Esophagus mucosa (tissue), 1 donor: ENCODE data around the gene CD46. TPM values are rescaled to one million over a fixed set of nuclear protein-coding genes. Genes with fewer than 3 reads are reported as not detected.
A peak's percentile ranks its signal among the peaks of the same experiment; 100 is the strongest.

ENCODE experiments used
- ATAC-seq: fragments of 200-7000 bp; cut with Tn5 transposase; one replicate; pipeline ENCODE4 v1.9.1; 2020
- total RNA-seq: library from RNA; stranded (reverse); gene quantifications from one replicate; pipeline ENCODE4 v1.2.4, GENCODE V29; 2023
- donor health status: DM: yes; HTN: yes; CAD: no.

The CD46 gene
- total RNA-seq, 1 donor from 2014 or later = 136 TPM

DNA sequence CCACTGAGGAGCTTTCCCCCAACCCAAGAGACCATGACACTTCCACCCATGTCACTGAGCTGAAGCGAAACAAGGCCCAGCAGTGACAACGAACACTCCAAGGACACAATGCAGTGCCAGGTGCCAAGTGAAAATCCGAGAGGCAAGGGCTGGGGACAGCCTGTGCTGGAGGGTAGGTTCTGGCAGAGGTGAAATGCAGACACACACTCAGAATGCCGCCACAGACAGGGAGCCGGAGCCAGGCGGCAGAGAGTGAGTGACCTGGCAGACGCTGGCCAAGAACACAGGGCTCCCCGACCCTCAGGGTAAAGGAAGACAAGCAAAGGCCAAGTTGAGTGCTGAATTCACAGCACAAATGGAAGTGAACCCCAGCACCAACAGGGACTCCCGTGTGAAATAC, 78.9 kb downstream of the CD46 start:
- no peak for ATAC-seq

DNA sequence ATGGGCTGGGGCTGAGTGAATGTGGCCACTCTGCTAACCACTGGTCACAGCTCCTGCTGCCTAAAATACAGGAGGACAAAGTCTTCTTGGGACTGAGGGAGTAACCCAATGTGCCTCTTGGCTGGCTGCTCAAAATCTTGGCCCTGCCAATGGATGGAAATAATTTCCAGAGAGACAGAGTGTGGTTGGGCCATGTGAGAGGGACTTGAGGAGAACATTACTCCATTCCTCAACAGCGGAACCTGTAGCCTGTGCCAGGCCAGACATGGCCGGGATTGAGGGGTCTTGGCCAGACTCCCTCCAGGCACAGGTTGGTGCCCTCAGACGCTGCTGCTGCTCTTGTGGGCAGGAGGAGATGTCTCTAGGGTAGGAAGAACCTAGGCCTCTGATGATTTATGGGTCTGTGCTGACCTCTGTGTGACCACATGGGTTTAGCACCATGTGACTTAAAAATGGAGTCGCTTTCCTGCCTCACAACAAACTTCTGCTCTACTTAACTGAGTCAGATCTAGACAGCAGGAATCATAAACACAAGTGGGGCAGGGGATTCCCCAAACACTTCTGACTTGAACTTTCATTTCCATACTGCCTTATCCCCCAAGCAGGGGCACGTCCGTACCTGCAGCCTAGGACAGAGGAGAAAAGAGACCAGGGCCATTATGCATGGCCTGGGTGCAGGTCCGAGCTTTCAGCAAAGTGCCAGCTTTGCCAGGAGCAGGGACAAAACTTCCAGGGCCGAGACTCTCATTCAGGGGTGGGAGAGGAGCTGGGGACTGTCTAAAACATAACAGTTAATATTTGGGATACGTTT, 79.9 kb downstream of the CD46 start:
- ATAC-seq = peak; percentile 44

DNA sequence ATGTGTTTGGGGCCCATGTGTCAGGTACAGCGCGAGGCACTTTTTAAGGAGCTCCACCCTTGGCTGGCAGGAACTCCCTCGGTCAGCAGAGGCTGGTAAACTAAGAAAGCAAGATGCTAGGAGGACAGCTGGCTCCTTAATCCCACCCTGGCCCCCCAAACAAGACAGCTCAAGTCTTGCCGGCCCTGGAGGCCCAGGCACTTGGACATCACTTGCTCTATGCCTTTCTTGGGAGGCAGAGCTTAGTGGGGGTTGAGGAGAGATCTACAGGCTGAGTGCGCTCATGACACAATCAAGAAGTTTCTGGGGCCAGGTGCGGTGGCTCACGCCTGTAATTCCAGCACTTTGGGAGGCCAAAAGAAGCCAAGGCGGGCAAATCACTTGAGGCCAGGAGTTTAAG, 80.9 kb downstream of the CD46 start:
- no peak for ATAC-seq

DNA sequence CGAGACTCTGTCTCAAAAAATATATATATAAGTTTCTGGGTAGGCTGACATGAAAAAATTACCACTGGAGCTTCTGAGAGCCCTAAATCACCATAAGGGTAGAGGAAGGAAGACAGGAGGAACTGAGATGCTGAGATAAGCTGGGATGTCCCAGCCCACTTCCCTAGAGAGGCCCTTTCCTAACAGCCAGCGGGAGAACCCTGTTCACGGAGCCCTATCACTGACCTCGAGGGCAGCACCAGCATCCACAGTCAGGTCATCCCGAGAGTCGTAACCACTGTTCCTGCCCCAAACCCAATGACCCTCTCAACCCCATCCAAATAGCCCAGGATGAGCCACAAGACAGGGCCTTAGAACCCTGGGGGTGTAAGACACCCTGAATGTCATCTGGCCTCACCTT, 81.5 kb downstream of the CD46 start:
- ATAC-seq = no peak

DNA sequence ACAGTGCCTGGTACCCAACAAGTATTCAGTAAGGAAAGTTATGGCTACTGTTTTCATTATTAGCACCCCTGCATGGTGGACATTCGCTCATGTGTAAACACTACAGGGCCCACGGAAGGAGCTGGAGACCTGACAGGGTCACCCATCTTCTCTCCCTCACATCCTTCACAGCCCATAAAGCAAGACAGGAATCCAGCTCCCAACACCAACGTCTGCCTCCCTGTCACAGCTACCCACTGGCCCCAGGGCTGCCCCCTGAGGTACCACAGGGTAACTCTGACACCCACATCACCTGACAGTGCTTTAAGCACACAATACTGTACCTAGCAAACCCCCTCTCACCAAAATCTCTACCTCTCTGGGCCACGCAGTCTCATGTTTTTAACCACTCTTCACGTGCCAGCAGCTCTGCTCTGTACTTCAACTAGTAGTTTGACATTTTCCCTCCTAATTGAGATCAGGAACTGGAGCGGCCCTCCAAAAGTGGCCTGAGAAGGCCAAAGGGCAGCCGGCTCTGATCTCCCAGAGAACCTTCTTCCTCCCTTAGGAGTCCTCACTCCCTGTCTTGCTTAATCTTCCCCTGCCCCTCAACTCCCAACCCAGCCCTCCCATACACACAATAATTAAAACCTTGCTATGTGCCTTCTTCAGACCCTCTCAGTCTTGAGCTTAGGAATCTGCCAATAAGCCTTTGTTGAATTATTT, 82.3 kb downstream of the CD46 start:
- ATAC-seq = no peak

DNA sequence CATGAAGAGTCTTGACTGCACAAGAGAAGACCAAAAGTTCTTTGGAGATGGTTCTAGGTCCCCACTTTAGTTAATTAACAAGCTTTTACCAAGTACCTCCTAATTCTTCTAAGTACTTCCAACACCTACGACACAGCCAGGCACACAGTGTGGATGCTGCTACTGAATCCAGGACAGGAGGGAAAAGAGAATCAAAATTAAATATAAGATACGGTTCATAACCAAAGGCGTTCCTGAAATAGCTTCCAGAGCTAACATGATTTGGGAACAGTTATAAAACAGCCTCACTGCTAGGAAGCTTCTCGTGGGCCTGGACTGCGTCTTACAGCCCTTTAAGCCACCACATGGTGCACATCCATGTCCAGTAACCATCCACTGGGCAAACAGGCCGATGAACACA, 84.1 kb downstream of the CD46 start:
- no peak for ATAC-seq

DNA sequence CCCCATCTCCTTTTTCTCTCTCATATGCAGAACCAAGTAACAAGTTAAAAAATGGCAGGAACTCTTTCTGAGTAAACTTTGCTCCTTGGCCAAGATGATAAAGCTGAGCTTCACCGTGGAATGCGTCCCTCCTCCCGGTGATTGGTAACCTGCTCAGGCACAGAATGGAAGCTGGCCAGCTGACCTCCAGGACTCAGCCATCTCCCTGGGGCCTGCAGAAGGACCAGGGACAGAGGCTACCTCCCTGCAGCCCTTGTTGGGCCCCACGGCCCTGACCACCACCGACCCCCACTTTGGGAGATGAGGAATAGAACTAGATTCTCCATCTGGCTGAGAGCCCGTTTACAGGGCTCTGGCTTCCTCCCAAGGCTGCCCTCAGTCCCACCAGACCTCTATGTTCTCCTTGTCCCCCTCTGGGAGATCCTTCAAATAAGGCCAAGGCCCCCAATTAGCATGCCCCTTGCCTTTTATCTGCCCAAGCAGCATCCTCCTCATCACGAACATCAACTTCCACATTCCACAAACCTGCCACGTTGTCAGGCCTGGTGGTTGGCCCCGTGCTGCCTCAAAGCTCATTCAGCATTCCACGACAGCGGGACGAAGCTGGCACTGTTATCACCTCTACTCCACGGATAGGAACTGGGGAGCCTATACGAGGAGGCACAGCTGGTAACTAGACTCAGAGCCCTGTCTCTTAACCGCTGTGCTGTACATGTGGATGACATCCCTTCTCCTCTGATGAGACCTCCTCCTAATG, 84.9 kb downstream of the CD46 start:
- no peak for ATAC-seq

DNA sequence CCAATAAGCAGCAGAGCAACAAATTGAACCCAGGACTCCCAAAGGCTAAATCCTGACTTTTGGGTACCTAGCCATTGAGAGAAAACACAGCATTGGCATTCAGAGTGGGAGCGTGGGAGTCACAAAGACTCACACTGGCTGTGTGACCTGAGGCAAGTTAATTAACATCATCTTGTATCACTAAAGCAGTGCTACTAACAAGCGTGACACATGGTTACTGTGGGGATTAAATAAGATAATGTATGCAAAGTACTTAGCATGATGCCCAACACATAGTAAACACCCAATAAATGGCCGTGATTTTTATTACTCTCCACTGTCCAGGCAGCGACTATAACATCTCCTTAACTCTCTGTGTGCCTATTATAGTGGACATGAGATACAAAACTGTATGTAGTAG, 85.8 kb downstream of the CD46 start:
- ATAC-seq = no peak

DNA sequence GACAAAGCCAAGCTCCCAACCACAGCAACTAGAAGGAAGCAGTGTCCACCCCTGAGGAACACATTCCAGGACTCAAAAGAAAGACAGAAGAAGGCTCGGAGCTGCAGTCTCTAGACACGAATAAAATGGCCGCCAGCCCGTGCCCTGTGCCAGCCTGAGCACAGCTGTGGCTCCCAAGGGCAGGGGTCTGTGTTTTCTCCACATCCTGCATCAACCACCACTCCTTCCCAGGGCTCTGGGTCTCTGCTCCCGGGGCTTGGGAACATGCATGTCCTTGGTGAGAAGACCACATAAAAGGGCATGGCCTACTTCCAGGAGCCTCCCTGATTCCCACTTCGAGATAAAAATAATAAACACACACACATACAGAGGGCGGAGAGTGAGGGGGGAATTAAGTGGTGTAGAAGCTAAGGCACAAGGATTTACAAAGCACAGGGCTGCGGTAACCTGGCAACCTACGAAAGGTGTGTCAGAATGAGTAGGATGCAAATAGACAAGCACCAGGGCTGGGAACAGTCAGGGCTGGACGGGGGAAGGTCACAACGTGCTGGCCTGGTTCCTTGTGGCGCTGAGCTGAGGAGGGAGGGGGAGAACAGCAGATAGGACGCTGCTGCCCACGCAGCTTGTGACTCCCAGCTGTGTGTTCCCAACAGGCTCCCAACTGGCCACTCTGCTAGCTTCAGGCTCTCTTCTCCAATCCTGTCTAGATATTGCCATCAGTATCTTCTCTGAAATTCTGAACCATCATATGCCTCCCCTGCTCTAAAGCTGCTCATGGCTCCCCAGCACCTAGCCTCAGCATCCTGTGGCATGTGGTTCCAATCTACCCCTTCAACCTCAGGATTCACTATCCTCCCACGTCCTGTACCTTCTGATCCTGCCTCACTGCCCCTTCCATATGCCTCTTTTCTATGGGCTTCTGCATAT, 86.6 kb downstream of the CD46 start:
- peak; percentile 83 for ATAC-seq

DNA sequence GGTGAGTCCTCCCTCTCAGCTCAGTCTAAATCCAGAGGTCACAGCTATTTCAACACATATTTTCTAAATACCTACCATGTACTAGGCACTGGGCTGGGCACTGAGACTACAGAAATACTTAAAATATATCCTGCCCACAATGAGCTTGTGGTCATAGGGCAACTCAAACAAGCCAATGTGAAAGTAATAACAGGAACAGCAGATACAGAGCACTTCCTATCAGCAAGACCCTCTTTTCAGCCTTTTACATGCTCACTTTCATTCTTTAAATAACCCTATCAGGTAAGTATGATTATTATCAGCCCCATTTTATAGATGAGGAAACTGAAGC, 87.2 kb downstream of the CD46 start:
- no peak for ATAC-seq

DNA sequence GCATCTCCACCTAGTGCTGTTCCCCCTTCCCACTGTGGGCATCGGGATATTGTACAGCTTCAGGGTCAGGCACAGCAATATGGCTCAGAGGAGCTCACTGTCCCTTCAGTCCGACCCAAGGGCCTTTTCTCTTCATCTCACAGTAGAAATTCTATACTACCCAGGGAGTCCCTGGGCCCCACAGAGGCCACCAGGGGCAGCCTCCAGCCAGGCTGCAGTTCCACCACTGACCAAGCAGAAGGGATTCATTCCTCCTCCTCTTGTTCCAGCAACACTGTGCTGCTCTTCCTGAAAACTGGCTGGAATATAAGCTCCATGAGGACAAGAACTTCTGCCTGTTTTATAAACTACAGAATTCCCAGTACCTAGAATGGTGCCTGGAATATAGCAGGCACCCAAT, 88.5 kb downstream of the CD46 start:
- no peak for ATAC-seq

DNA sequence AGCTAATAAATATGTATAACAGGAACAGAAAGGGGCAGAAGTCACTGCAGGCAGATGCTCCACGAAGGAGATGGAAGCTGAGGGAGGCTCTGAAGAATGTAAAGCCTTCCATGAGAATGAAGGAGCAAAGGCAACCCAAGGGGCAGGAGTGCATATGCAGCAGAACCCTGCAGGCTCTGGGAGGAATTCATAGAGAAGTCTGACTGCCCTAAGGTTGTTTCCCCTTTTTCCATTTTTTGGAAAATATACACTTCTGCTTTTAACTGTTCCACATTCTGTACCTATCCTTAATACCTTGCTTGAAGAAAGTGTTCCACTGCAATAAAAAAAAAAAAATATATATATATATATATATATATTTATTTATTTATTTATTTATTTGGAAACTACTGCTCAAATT, 89.4 kb downstream of the CD46 start:
- no peak for ATAC-seq

DNA sequence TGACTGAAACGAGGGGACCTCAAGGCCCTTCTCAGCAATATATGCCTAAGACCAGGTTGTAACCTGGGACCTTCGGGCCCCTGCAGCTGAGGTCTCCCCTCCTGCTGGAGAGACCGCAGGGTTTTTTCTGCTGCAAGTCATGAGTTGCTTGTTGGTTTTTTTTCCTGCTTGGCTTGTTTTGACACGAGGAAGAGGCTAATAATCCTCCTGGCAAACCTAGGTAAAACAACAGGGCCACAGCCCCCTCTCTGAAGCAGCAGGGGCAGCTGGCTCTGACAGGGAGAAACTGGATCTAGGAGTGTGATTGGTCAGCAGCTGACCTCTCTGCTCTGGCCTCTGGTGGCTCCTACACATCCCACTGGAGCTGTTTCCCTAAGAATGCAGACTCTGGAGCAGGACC, 90.0 kb downstream of the CD46 start:
- no peak for ATAC-seq

DNA sequence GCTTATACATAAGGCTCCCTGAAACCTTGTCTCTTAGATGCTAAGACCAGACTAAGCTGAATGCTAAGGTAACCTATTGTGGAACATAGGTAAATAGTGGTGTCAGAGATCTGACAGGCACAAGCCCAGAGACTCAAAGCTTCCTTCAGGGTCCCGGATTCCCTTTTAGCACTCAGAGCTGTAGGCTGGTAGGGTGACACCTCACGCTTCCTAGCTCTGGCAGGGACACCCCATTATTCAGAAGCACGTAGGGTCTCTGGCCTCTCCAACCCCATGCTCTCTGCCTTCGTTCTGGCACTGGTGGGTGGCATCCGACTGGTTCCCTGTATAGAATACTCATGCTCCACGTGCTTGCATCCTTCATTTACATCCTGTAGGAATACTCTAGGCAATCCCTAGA, 90.7 kb downstream of the CD46 start:
- ATAC-seq = no peak

DNA sequence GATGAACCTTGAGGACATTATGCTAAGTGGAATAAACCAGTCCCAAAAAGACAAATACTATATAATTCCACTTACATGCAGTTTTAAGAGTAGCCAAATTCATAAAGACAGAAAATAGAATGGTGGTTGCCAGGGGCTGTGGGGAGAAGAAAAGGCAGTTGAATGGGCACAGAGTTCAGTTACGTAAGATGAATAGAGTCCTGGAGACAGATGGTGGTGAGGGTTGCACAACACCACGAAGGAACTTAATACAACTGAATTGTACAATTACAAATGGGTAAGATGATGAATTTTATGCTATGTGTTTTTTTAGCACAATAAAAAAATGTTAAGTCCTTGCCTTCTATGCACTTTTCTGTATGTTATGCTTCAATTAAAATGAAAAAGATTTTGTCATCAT, 92.5 kb downstream of the CD46 start:
- ATAC-seq = no peak

Other genes with a start within 250 kb of the CD46 start
- gene CR1L, start 106.9 kb upstream of the CD46 start, total RNA-seq = not detected
- 4.3 TPM for gene CD34, start 159.1 kb downstream of the CD46 start, total RNA-seq